Measurements from ENCODE around the gene FGFR2.

Gene FGFR2

GRCh38 chr10:121605708-121606107 is 7.5 kb upstream of the FGFR2 start:
- ATAC-seq = no peak
- TF ChIP-seq ESRRG (CRISPR knock-in tag; IDR thresholded peaks at IDR 0.05) (no peak), BACH2 (CRISPR knock-in tag; IDR thresholded peaks at IDR 0.05; ENCODE audit: borderline replicate concordance) (no peak), ZNF8 (CRISPR knock-in tag; IDR thresholded peaks at IDR 0.05) (no peak), ZFP30 (CRISPR knock-in tag; IDR thresholded peaks at IDR 0.05) (no peak), ZFP3 (CRISPR knock-in tag; IDR thresholded peaks at IDR 0.05) (no peak), ZNF565 (CRISPR knock-in tag; conservative IDR thresholded peaks at IDR 0.05; ENCODE audit: low read depth) (no peak), ZC3H10 (CRISPR knock-in tag; IDR thresholded peaks at IDR 0.05) (no peak), SNAI2 (CRISPR knock-in tag; IDR thresholded peaks at IDR 0.05) (no peak), CREB5 (CRISPR knock-in tag; IDR thresholded peaks at IDR 0.05; ENCODE audit: low read depth) (no peak), ARNTL (CRISPR knock-in tag; IDR thresholded peaks at IDR 0.05; ENCODE audit: borderline replicate concordance, low read depth) (no peak), RARB (CRISPR knock-in tag; IDR thresholded peaks at IDR 0.05) (no peak), TOX (CRISPR knock-in tag; IDR thresholded peaks at IDR 0.05; ENCODE audit: borderline replicate concordance) (no peak), OSR1 (CRISPR knock-in tag; IDR thresholded peaks at IDR 0.05) (no peak), PPARA (CRISPR knock-in tag; IDR thresholded peaks at IDR 0.05; ENCODE audit: borderline replicate concordance) (no peak), ZNF70 (CRISPR knock-in tag; IDR thresholded peaks at IDR 0.05) (no peak), GLIS3 (CRISPR knock-in tag; IDR thresholded peaks at IDR 0.05) (no peak), ISL1 (CRISPR knock-in tag; IDR thresholded peaks at IDR 0.05) (no peak), TCF4 (CRISPR knock-in tag; IDR thresholded peaks at IDR 0.05; ENCODE audit: borderline replicate concordance) (no peak), CSDC2 (CRISPR knock-in tag; IDR thresholded peaks at IDR 0.05) (no peak), TSHZ2 (CRISPR knock-in tag; IDR thresholded peaks at IDR 0.05) (no peak)

GRCh38 chr10:121601458-121601857 is 3.2 kb upstream of the FGFR2 start:
- TF ChIP-seq TCF4 (CRISPR knock-in tag; IDR thresholded peaks at IDR 0.05; ENCODE audit: borderline replicate concordance) (no peak), CSRNP3 (CRISPR knock-in tag; IDR thresholded peaks at IDR 0.05) (no peak), PPARA (CRISPR knock-in tag; IDR thresholded peaks at IDR 0.05; ENCODE audit: borderline replicate concordance) (no peak), RARB (CRISPR knock-in tag; IDR thresholded peaks at IDR 0.05) (no peak), ARNTL (CRISPR knock-in tag; IDR thresholded peaks at IDR 0.05; ENCODE audit: borderline replicate concordance, low read depth) (no peak), CSDC2 (CRISPR knock-in tag; IDR thresholded peaks at IDR 0.05) (no peak), BACH2 (CRISPR knock-in tag; IDR thresholded peaks at IDR 0.05; ENCODE audit: borderline replicate concordance) (no peak), POU6F1 (CRISPR knock-in tag; IDR thresholded peaks at IDR 0.05; ENCODE audit: borderline replicate concordance, low read depth) (no peak), ZFP3 (CRISPR knock-in tag; IDR thresholded peaks at IDR 0.05) (no peak), CREB5 (CRISPR knock-in tag; IDR thresholded peaks at IDR 0.05; ENCODE audit: low read depth) (no peak), OSR1 (CRISPR knock-in tag; IDR thresholded peaks at IDR 0.05) (no peak), TSHZ2 (CRISPR knock-in tag; IDR thresholded peaks at IDR 0.05) (no peak), ZFP30 (CRISPR knock-in tag; IDR thresholded peaks at IDR 0.05) (no peak), ISL1 (CRISPR knock-in tag; IDR thresholded peaks at IDR 0.05) (no peak), ZNF8 (CRISPR knock-in tag; IDR thresholded peaks at IDR 0.05) (no peak)
- no peak for ATAC-seq

Measured in SK-N-SH treated with all-trans-retinoic acid at 6 μM for 48 hours (cell line).